ENCODE results near the gene MUC21. TPM values are rescaled to one million over a fixed set of nuclear protein-coding genes. Genes with fewer than 3 reads are reported as not detected.

Gene MUC21
- total and polyA plus RNA-seq, 9 of the 15 experiments (the other 6 are each of a cell fraction or from before 2014, with no cell fraction given) = not detected

DNA sequence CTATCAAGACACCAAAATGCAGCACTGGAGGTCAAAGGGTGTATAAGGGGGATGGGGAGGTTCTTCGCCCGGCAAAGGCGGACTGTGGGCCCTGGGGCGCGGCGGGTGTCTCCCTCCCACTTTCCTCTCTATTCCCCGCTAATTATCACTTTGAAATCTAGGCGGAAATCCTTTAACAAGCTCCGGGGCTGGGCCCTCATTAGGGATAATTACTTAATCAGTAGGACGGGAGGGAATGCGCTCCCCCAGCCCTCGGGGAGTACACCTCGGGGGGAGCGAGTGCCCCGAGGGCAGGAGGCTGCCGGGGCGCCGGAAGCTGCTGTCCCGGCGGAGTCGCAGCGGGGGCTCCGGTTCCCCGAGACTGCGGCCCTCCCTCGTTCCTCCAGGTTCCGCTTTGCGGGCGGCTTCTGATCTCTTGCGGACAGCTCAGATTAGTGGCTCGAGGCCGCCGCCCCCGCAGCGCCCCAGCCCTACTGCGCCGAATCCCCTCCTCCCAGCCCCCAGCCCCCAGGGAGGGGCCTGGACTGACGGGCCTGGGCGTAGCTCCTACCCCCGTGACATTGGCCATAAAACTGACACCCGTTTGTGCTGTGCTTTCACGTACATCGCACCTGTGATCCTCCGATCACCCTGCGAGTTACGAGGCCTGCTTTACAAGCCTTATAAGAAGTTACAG lies 28.0 kb upstream of the MUC21 start (continued):
- TF ChIP-seq ZNF785 (CRISPR knock-in tag; IDR thresholded peaks at IDR 0.05) (no peak), RBM17 (IDR thresholded peaks at IDR 0.05; ENCODE audit: borderline replicate concordance, low read depth, low read length) (no peak), SMARCB1 (IDR thresholded peaks at IDR 0.05; ENCODE audit: insufficient read length, low read depth) (no peak), ZNF507 (tag; conservative IDR thresholded peaks at IDR 0.05) (no peak), THRAP3 (IDR thresholded peaks at IDR 0.05; ENCODE audit: borderline replicate concordance) (no peak), HSF4 (CRISPR knock-in tag; IDR thresholded peaks at IDR 0.05; ENCODE audit: borderline replicate concordance) (no peak), TOE1 (IDR thresholded peaks at IDR 0.05; ENCODE audit: borderline replicate concordance) (peak; percentile 75; the same call in 1 of the 2 replicates), TOE1 (CRISPR knock-in tag; IDR thresholded peaks at IDR 0.05; ENCODE audit: borderline replicate concordance, low read depth) (no peak), ZNF695 (CRISPR knock-in tag; IDR thresholded peaks at IDR 0.05) (no peak), SAFB2 (IDR thresholded peaks at IDR 0.05; ENCODE audit: borderline replicate concordance, low read depth, low read length, severe bottlenecking) (no peak), PHB (CRISPR knock-in tag; IDR thresholded peaks at IDR 0.05) (no peak; the same call in 1 of the 2 replicates), ZNF764 (CRISPR knock-in tag; IDR thresholded peaks at IDR 0.05; ENCODE audit: low read depth) (no peak), PHF8 (IDR thresholded peaks at IDR 0.05; ENCODE audit: borderline replicate concordance, low read length) (peak; percentile 61), SRSF9 (IDR thresholded peaks at IDR 0.05; ENCODE audit: borderline replicate concordance, low read depth, low read length) (no peak), NFXL1 (CRISPR knock-in tag; IDR thresholded peaks at IDR 0.05) (no peak), NELFE (IDR thresholded peaks at IDR 0.05; ENCODE audit: insufficient read depth, insufficient read length) (no peak), NCOR1 (IDR thresholded peaks at IDR 0.05) (no peak; the same call in 1 of the 2 replicates), NFE2L1 (tag; IDR thresholded peaks at IDR 0.05; ENCODE audit: borderline replicate concordance, low read depth) (no peak), ZNF354B (CRISPR knock-in tag; IDR thresholded peaks at IDR 0.05) (no peak)
- TF ChIP-seq, protein P1, sequence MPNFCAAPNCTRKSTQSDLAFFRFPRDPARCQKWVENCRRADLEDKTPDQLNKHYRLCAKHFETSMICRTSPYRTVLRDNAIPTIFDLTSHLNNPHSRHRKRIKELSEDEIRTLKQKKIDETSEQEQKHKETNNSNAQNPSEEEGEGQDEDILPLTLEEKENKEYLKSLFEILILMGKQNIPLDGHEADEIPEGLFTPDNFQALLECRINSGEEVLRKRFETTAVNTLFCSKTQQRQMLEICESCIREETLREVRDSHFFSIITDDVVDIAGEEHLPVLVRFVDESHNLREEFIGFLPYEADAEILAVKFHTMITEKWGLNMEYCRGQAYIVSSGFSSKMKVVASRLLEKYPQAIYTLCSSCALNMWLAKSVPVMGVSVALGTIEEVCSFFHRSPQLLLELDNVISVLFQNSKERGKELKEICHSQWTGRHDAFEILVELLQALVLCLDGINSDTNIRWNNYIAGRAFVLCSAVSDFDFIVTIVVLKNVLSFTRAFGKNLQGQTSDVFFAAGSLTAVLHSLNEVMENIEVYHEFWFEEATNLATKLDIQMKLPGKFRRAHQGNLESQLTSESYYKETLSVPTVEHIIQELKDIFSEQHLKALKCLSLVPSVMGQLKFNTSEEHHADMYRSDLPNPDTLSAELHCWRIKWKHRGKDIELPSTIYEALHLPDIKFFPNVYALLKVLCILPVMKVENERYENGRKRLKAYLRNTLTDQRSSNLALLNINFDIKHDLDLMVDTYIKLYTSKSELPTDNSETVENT (CRISPR knock-in tag; IDR thresholded peaks at IDR 0.05) = no peak; the same call in 1 of the 2 replicates
- TF ChIP-seq, protein P2, sequence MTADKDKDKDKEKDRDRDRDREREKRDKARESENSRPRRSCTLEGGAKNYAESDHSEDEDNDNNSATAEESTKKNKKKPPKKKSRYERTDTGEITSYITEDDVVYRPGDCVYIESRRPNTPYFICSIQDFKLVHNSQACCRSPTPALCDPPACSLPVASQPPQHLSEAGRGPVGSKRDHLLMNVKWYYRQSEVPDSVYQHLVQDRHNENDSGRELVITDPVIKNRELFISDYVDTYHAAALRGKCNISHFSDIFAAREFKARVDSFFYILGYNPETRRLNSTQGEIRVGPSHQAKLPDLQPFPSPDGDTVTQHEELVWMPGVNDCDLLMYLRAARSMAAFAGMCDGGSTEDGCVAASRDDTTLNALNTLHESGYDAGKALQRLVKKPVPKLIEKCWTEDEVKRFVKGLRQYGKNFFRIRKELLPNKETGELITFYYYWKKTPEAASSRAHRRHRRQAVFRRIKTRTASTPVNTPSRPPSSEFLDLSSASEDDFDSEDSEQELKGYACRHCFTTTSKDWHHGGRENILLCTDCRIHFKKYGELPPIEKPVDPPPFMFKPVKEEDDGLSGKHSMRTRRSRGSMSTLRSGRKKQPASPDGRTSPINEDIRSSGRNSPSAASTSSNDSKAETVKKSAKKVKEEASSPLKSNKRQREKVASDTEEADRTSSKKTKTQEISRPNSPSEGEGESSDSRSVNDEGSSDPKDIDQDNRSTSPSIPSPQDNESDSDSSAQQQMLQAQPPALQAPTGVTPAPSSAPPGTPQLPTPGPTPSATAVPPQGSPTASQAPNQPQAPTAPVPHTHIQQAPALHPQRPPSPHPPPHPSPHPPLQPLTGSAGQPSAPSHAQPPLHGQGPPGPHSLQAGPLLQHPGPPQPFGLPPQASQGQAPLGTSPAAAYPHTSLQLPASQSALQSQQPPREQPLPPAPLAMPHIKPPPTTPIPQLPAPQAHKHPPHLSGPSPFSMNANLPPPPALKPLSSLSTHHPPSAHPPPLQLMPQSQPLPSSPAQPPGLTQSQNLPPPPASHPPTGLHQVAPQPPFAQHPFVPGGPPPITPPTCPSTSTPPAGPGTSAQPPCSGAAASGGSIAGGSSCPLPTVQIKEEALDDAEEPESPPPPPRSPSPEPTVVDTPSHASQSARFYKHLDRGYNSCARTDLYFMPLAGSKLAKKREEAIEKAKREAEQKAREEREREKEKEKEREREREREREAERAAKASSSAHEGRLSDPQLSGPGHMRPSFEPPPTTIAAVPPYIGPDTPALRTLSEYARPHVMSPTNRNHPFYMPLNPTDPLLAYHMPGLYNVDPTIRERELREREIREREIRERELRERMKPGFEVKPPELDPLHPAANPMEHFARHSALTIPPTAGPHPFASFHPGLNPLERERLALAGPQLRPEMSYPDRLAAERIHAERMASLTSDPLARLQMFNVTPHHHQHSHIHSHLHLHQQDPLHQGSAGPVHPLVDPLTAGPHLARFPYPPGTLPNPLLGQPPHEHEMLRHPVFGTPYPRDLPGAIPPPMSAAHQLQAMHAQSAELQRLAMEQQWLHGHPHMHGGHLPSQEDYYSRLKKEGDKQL (CRISPR knock-in tag; IDR thresholded peaks at IDR 0.05; ENCODE audit: borderline replicate concordance) = no peak
